Activated CD4-positive, alpha-beta T cell treated with anti-CD3 and anti-CD28 coated beads for 24 hours (primary cell): ENCODE data around the gene TTPAL.
"Not testable (repeated sequence)": the region's sequence is repeated elsewhere in the genome, so short reads cannot be mapped to it uniquely, and the experiment has no call there.

Experiments
- DNase-seq, 2 donors: peaks; one replicate each; pipeline ENCODE4 v3.0.0-alpha.2; 2020; ENCODE audit warnings: low read depth in 2 of 2

TTPAL gene

DNA sequence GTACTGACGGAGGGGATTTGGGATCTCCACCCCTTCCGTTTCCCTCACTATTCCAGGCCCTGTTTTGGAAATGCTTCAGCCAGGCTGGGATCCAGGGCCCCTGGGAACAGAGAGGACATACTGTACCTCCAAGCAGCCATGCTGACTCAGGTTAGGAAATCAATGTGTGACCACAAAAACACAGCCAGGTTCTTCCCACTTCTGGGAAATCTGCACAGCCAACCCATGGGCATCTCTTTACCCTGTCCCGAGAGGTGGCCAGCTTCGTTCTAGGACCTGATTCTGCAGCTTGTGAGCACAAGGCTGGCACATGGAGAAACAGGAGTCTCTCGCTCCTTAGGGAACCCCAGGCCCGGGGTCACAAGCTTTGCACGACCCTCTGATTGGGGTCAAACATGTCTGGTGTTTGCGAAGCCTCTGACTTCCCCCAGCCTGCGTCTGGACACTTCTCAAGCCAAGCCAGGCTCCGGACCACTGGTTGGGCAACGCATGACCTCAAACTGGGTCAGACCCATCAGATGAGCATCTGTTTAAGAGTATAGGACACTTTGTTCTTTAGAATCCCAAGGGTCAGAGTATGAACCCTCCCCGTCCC is 8.3 kb upstream of the TTPAL start:
- DNase-seq: no peak

DNA sequence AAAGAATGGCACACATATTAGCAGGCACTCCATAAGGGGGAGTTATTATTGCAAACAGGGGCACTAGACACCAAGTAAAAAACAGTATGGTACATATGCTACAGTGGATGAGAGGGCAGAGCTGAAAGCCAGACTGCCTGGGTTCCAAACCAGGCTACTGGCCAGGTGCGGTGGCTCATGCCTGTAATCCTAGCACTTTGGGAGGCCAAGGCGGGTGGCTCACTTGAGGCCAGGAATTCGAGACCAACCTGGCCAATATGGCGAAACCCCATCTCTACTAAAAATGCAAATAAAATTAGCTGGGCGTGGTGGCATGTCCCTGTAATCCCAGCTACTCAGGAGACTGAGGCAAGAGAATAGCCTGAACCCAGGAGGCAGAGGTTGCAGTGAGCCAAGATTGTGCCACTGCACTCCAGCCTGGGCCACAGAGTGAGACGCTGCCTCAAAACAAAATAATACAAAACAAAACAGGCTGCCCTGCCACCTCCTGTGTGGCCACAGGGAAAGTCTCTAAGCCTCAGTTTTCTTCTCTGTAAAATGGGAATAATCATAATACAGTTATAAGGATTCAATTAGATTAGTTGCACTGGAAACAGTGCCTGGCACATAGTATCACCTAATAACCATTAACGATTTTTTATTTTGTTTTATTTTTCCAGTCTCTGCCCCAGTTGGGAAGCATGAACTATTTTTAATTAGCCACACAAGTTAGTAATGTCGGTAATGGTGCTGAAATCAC is 7.5 kb upstream of the TTPAL start:
- DNase-seq: no peak

DNA sequence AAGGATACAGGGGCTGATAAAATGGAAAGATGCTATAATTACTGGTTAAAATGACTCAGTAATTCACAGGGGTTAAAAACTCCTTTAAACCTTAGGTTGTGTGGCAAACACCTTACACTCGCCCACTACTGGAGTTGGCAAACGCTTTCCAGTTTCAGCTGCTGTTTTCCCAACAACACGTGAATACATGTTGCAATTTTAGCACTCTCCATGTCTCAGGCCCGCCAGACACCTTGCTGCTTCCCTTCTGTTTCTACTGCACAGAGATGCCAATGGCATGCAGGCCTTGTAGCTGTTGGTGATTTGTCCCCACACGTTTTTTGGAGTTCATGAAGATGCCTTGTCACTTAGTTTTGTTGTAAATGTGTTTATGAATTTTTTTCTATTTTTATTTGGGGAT is 5.3 kb upstream of the TTPAL start:
- DNase-seq: no peak

DNA sequence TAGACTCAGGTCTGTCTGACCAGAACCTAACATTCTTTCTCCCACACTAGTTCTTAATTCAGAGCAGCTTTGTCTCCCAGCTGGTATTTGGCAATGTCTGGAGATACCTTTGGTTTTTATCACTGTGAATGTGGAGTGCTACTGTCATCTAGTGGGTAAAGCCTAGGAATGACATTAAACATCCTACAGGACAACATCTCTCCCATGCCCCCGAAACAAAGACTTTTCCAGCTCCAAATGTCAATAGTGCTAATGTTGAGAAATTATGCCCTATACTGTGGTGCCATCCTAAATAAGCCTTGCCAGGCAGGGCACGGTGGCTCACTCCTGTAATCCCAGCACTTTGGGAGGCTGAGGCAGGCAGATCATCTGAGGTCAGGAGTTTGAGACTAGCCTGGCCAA is 4.2 kb upstream of the TTPAL start:
- no peak for DNase-seq

DNA sequence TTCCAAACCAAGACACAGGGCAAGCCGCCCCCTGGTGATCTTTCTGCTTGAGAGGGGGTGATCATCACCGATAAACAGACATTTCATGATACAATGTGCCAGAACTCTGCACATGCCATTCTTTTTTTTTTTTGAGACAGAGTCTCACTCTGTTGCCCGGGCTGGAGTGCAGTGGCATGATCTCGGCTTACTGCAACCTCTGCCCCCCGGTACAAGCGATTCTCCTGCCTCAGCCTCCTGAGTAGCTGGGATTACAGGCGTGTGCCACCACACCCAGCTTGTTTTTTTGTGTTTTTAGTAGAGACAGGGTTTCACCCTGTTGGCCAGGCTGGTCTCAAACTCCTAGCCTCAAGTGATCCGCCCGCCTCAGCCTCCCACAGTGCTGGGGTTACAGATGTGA is 3.4 kb upstream of the TTPAL start:
- DNase-seq: not testable (repeated sequence)

DNA sequence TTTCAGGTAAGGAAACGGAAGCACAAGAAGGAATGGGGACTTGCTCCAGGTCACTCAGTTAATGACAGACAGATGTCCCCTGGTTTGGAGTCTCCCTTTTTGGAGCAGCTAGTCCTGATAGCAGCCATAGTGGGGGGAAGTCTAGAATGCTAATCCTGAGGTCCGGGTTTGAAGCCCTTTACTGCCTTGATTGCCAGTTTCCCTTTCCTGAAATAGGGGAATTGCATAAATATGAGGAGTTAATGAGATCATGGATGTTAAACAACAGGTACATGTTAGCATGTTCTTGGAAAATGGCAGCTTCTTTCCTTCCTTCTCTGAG is 341 bp upstream of the TTPAL start:
- DNase-seq: no peak

DNA sequence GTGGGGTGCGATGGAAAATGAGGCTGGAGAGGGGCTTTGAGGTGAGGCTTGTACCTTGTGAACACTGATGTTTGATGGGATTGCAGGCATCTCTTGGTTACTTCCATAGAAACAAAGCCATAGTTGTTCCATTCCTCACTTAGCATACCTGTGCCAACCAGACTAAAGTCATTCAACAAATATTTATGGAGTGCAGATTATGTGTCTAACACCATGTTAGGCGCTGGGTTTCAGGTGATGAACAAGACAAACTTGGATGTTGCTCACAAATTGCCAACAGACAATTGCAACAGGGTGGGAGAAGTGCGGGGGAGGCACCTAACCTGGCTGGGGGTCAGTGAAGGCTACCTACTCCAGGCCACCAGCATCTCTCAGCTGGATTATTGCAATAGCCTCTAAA is 1.5 kb downstream of the TTPAL start:
- DNase-seq: no peak

DNA sequence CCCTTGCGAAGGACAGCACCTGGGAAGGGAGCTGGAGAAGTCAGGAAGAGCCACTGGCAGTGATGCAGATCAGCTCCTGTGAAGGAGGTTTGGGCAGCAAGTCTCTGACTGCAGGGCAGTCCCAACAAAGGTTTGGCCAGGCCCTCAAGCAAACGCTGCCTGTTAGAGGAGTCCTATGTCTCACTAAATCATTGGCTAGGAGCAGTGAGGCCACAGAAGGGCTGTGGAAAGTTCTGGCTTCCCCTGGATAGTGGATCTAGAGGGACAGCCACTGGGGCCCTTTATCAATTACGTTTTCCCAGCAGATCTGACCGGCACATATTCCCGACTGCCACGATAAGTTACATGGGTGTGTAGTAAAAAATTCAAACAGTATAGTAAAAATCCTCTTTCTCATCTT is 2.5 kb downstream of the TTPAL start:
- no peak for DNase-seq

DNA sequence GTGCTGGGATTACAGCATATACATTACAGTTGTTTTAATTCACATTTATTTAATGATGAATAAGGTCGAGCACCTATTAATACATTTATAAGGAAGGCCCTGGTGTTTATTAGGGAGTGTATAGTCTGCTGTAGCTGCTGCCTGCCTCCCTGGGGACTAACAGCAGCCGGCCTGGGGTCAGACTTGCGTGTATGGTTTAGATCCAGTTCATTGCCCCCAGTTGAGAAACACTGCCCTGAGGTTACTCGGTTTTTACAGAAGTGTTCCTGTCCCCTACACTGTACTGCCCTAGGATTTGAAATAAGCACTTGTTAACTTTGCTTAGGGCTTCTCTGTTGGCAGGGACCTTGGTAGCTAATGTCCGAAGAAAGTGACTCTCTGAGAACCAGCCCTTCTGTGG is 4.0 kb downstream of the TTPAL start:
- DNase-seq: no peak

DNA sequence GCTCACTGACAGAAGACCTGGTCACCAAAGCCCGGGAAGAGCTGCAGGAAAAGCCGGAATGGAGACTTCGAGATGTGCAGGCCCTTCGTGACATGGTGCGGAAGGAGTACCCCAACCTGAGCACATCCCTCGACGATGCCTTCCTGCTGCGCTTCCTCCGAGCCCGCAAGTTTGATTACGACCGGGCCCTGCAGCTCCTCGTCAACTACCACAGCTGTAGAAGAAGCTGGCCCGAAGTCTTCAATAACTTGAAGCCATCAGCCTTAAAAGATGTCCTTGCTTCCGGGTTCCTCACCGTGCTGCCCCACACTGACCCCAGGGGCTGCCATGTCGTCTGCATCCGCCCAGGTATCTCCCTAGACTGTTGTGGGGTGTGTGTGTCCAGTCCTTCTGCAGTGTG is 4.4 kb downstream of the TTPAL start:
- no peak for DNase-seq

DNA sequence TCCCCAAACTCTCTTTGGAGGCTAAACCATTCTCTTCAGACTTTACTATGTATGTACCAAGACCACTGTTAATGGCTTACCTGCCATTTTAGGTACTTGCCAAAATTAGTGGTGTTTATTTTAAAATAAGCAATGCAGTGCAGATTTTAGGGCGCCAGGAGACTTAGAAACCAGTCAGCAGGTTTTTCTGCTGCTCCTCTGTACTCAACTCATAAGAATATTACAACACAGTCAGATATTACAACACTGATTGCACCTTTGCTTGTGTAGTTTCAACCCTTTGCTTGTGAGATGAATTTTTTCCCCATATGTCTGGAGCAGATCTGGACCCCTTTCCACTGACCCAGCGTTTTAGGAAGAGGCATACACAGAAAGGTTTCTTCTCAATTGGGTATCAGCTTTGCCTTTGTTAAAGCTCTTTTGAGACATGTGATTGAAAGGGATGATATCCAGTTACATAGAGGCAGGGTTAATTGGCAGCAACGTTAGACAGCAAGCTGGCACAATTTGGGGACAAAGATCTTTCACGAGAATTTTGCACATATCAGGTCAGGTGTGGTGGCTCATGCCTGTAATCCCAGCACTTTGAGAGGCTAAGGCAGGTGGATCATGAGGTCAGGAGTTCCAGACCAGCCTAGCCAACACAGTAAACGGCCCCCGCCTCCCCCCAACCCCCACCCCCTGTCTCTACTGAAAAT is 6.2 kb downstream of the TTPAL start:
- no peak for DNase-seq

DNA sequence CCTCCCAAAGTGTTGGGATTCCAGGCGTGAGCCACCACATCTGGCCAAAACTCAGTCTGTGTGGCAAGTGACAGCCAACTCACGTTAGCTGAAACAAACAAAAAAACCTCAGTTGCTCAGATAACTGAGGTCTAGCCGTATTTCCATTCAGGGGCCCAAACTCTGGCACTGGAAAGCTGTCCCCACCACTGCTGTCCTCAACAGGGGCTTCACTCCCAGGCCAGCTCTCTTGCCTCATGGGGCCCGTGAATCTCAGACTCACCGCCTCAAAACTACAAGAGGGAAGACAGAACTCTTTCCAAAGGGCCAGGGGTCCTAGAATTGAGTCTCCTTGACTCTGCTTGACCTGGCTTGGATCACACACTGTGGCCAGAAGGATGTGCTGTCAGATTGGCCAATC is 7.4 kb downstream of the TTPAL start:
- DNase-seq: no peak

DNA sequence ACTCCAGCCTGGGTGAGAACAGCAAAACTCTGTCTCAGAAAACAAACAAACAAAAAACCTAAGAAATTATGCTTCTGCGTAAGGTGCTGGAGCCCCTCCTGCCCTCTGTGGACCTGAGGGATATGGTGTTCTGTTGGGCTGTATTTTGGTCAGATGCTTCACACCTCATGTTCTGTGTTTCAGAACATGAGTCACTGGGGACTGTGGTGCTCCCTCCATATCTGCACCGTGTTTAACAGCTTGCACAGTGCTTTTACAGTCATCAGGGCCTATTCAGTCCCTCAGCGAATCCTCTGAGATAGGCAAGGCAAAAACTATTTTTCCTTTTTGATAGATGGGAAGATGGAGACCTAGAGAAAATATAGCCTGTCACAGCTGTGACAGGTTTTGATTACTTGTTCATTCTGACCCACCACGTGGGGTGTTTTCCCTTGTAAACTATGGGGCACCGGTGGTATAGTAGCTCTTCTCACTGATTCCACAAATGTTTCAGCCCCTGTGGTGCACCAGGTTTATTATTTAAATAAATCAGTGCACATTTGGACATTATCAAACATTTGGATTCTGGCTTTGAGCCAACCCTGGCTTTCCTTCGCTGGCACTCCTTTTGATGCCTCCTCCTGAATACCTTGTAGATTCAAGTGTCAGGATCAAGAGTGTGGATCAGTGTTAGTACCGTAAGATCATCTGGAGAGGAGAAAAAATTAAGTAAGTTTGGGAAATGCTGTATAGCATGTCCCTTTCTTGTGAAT is 9.6 kb downstream of the TTPAL start:
- DNase-seq: no peak

DNA sequence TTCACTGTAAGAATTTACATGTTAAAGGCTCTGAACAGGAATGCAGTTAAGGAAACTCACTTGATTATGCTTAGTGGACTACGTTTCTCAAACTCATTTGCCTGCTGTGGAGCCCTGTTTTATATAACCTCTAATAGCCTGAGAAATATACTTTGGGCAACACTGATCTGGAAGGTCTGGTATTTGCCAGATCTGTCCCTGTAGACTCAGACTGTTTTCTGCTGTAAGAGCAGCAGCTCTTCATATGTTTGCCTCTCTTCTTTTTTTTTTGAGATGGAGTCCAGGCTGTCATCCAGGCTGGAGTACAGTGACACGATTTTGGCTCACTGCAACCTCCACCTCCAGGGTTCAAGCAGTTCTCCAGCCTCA is 10.1 kb downstream of the TTPAL start:
- no peak for DNase-seq

DNA sequence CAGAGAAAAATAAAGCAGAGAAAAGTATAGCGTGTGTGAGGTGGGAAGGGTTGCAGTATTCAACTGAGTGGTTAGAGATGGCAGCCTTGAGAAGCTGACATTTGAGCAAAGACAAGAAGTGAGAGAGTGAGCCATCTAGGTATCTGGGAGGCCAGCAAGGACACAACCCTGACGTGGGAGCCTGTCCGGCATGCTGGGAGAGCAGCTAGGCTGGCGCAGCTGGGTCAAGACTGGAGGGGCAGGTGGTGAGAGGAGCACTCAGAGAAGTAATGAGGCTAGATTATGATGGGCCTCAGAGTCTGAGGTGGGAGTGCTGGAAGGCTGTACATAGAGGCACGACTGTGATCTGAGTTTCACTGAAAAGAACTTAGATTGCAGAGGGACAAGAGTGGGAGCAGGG is 12.9 kb downstream of the TTPAL start:
- DNase-seq: no peak

DNA sequence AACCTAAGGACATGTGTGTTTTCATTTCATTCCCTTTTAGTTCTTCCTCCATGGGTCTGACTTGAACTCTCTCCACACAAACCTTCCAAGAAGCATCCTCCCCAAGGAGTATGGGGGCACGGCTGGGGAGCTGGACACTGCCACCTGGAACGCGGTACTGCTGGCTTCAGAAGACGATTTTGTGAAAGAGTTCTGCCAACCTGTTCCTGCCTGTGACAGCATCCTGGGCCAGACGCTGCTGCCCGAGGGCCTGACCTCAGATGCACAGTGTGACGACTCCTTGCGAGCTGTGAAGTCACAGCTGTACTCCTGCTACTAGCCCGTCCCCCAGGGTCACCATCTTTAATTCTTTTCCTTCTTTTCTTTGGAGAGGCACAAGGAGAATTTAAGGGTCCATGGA is 13.5 kb downstream of the TTPAL start:
- DNase-seq: no peak

DNA sequence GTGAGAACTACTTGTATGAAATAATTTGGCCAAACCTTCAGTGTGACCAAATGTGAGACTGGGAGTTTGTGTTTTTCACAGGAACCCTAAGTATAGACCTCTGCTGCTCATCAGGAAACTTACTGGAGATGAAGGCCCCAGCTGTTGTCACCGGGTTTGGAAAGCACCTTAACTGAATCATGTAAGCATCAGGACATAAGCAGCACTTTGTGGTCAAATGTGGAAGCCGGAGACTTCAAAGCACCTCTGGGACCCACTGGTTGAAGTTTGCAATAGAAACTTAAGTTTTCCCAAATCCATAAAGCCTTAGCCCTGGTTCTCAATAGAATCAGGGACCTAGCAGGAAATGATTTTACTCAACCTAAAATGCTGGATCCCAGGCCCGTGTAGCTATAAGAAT is 14.3 kb downstream of the TTPAL start:
- no peak for DNase-seq

DNA sequence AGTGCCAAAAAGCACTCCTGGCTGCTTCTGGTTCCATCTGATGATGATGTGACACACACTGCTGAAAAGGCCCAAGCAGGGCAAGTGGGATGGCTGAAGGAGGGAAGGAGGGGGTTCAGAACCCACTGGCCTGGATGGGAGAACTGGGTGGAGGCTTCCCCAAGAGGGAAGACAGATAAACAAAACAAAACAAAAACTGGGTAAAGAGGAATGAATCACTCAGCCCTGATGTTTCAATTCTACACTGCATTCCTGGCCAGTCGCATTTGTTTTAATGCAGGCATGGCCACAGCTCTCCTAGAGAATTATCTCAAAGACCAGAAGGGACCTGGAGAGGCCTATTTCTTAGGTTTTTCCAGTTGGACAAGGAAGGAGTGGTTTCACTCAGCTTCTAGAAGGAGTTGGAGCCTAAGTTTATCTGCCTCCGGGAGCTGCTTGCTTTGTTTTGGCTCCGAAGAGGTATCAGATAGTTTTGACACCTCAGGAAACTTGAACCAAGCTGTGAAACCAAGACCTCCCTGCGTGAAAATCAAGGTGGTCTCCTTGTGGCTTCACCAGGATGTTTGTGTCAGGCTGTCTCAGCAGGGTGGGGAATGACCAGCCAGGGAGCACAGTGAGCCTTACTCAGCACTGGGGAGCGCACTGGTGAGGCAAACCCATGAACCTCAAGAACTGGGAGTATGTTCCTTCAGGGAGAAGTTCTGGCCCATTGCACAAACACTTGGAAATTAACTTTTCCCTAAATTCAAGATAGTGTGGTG is 16.1 kb downstream of the TTPAL start:
- DNase-seq: no peak

DNA sequence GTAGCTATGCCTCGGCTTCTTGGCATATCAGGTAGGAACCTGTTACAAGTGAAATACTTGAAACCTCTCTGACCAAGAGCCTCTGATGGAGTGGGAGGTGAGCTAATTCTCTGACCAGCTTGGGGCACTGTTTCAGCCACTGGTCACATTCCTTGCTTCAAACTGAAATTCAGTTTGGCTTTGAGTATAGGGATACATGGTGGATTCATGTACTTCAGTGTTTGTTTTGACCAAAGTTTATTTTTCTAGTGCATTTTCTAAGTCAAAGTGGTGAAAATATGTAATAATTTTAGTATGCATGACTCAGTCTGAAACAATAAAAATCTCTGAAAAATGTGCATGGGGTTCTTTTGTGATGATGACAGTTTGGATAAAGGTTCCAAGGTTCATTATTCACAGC is 18.6 kb downstream of the TTPAL start:
- DNase-seq: no peak

DNA sequence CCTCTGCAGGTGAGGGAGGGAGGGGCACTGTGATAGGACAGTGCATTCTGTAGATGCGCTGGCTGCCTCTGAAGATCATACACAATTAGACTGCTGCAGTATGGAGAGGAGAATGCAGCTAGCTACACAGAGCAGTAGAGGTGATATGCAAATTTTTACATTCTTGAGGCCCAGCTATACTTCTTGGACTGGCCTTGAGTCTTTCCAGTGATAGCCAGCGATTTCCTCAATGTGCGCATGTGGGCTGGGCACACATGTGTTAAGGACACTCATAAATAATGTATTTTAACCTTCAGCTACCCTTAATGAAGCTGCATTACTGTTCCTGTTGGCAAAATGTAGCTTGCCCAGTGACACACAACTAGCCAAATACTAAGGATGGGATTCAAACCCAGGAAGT is 19.0 kb downstream of the TTPAL start:
- no peak for DNase-seq

DNA sequence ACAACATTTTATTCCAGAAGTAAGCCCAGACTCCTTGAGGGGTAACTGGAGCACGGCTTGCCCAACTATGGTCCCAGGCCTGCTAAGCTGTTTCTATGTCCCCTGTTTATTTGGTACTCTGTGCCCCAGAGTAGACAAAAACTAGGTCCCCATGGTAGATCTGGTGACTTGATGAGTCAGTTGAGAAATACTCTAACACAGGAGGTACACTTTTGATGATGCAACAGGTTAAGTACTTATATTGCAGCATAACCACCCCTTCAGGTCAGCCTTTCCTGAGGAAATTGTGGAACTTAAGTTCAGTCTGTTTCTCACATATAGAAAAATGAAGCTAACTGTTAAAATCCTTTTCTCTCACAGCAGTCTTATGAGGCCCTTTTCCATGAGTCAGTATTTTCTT is 19.6 kb downstream of the TTPAL start:
- no peak for DNase-seq

DNA sequence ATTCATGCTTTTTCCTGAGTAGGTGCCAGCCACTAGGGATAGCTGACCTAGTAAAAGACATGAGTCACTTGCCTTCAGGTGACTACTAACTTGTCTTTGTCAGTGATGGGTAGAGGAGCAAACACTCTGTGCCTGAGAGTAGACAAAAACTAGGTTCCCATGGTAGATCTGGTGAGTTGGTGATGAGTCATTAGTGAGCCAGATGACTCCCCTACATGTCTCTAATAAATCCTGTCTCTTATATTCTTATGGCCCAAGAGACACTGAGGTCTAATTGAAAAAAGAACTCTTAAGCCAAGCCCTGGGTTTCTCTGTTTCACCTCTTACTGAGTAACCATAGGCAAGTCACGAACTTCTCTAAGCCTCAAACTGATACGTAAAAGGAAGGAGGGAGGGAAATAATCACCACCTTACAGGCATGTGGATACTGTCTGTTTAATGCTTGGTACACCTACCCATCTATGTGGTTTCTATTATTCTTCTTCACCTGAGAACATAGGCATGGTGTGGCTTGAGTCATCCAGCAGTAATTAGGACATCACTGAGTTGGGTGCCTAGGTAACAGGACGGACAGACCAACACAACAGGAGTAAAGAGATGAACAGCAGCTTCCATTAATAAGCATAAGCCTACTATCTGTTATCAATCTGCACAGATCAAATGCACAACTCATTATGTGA is 20.3 kb downstream of the TTPAL start:
- no peak for DNase-seq
